PC-3 (cell line): ENCODE results near the gene RABEPK.

ENCODE experiments used
- EZH2 ChIP-seq: fragments of 300-600 bp; sonication (generic); IDR thresholded peaks from one replicate; pipeline ENCODE4 v1.6.1; 2017; ENCODE audit warnings: antibody characterized with exemption, mild to moderate bottlenecking, low read length; ENCODE audit not compliant: unreplicated experiment
- EZH2phosphoT487 ChIP-seq: fragments of 300-600 bp; sonication (generic); IDR thresholded peaks from 2 replicates; pipeline ENCODE4 v1.6.1; 2018; ENCODE audit warnings: mild to moderate bottlenecking, antibody characterized with exemption, low read length, borderline replicate concordance
- TF ChIP-seq, protein P1 (sequence below): fragments of 300-600 bp; sonication (generic); conservative IDR thresholded peaks from 2 replicates; pipeline ENCODE4 v1.5.1; 2017; ENCODE audit warnings: antibody characterized with exemption, low read depth, mild to moderate bottlenecking, low read length

DNA sequence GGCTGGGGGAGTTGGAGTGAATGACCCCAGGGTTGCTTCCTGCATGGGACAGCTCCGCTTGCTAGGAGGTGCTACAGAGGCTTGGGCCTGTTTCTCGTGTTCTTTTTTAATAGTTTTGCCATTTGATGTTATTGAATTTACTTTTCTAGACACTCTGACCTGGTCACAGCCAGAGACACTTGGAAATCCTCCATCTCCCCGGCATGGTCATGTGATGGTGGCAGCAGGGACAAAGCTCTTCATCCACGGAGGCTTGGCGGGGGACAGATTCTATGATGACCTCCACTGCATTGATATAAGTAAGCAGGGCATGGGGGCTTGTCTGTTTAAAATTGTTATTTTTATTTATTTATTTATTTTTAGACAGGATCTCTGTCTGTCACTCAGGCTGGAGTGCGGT lies 27.4 kb downstream of the RABEPK start:
- TF ChIP-seq, protein P1, sequence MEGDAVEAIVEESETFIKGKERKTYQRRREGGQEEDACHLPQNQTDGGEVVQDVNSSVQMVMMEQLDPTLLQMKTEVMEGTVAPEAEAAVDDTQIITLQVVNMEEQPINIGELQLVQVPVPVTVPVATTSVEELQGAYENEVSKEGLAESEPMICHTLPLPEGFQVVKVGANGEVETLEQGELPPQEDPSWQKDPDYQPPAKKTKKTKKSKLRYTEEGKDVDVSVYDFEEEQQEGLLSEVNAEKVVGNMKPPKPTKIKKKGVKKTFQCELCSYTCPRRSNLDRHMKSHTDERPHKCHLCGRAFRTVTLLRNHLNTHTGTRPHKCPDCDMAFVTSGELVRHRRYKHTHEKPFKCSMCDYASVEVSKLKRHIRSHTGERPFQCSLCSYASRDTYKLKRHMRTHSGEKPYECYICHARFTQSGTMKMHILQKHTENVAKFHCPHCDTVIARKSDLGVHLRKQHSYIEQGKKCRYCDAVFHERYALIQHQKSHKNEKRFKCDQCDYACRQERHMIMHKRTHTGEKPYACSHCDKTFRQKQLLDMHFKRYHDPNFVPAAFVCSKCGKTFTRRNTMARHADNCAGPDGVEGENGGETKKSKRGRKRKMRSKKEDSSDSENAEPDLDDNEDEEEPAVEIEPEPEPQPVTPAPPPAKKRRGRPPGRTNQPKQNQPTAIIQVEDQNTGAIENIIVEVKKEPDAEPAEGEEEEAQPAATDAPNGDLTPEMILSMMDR = no peak
- TF ChIP-seq EZH2 = no peak
- no peak for TF ChIP-seq EZH2phosphoT487
